Stimulated activated memory B cell treated with anti-CD40 and anti-IgM and Interleukin-4, amounts not matched to agents 10 μg/mL and 1 μg/mL and 100 μg/mL, for 72 hours (primary cell): ENCODE measurements around the gene FAM13A.

Experiments used
- ATAC-seq: fragments of 150-1000 bp; cut with Tn5 transposase; 2 replicates; pipeline ENCODE4 v1.10.0; 2021
- H3K27ac Mint-ChIP-seq: one replicate; pipeline ENCODE4 v1.8.0; 2022; ENCODE audit warnings: mild to moderate bottlenecking, mixed read lengths
- H3K27me3 Mint-ChIP-seq: one replicate; pipeline ENCODE4 v1.8.0; 2022; ENCODE audit warnings: mixed read lengths
- H3K36me3 Mint-ChIP-seq: one replicate; pipeline ENCODE4 v1.8.0; 2022; ENCODE audit warnings: mixed read lengths
- H3K4me1 Mint-ChIP-seq: one replicate; pipeline ENCODE4 v1.8.0; 2022; ENCODE audit warnings: mixed read lengths
- H3K4me3 Mint-ChIP-seq: one replicate; pipeline ENCODE4 v1.8.0; 2022; ENCODE audit warnings: mild to moderate bottlenecking, moderate library complexity, mixed read lengths
- H3K9me3 Mint-ChIP-seq: one replicate; pipeline ENCODE4 v1.8.0; 2022; ENCODE audit warnings: mixed read lengths

The FAM13A gene

GRCh38 chr4:88819818-88820697 is 236.9 kb downstream of the FAM13A start:
- peaks cover 11% of the 10 kb centered on the region for H3K4me1 Mint-ChIP-seq
- H3K27ac Mint-ChIP-seq, result no peak overlapping the region

GRCh38 chr4:88818631-88819470 is 238.1 kb downstream of the FAM13A start:
- H3K4me1 Mint-ChIP-seq, result peaks cover 11% of the 10 kb centered on the region
- H3K27me3 Mint-ChIP-seq, result peaks cover 9% of the 10 kb centered on the region
- no peaks in the 10 kb centered on the region for H3K9me3 Mint-ChIP-seq
- no peak for ATAC-seq
- H3K27ac Mint-ChIP-seq, result no peak overlapping the region
- no peaks in the 10 kb centered on the region for H3K36me3 Mint-ChIP-seq
- no peak overlapping the region for H3K4me3 Mint-ChIP-seq

More at GRCh38 chr4:88819818-88820697, 236.9 kb downstream of the FAM13A start:
- Mint-ChIP-seq H3K36me3 (no peaks in the 10 kb centered on the region), H3K4me3 (no peak overlapping the region), H3K27me3 (no peaks in the 10 kb centered on the region), H3K9me3 (no peaks in the 10 kb centered on the region)
- no peak for ATAC-seq

GRCh38 chr4:88817740-88818139 is 239.2 kb downstream of the FAM13A start:
- no peaks in the 10 kb centered on the region for H3K36me3 Mint-ChIP-seq
- no peaks in the 10 kb centered on the region for H3K9me3 Mint-ChIP-seq
- peaks cover 10% of the 10 kb centered on the region for H3K27me3 Mint-ChIP-seq

GRCh38 chr4:88816360-88816759 is 240.6 kb downstream of the FAM13A start:
- Mint-ChIP-seq H3K27me3 (peaks cover 10% of the 10 kb centered on the region), H3K27ac (no peak overlapping the region), H3K4me3 (no peak overlapping the region), H3K9me3 (no peaks in the 10 kb centered on the region), H3K36me3 (no peaks in the 10 kb centered on the region), H3K4me1 (no peaks in the 10 kb centered on the region)
- ATAC-seq, result no peak

More at GRCh38 chr4:88817740-88818139, 239.2 kb downstream of the FAM13A start:
- H3K4me3 Mint-ChIP-seq, result no peak overlapping the region
- H3K4me1 Mint-ChIP-seq, result peaks cover under 1% of the 10 kb centered on the region
- no peak overlapping the region for H3K27ac Mint-ChIP-seq
- ATAC-seq, result no peak

GRCh38 chr4:88814043-88814617 is 242.9 kb downstream of the FAM13A start:
- H3K27me3 Mint-ChIP-seq, result peaks cover 10% of the 10 kb centered on the region
- H3K36me3 Mint-ChIP-seq, result no peaks in the 10 kb centered on the region
- H3K27ac Mint-ChIP-seq, result no peak overlapping the region
- no peaks in the 10 kb centered on the region for H3K9me3 Mint-ChIP-seq
- no peaks in the 10 kb centered on the region for H3K4me1 Mint-ChIP-seq
- H3K4me3 Mint-ChIP-seq, result no peak overlapping the region
- no peak for ATAC-seq

GRCh38 chr4:88813013-88813412 is 244.0 kb downstream of the FAM13A start:
- Mint-ChIP-seq H3K4me1 (no peaks in the 10 kb centered on the region), H3K36me3 (no peaks in the 10 kb centered on the region), H3K4me3 (no peak overlapping the region), H3K9me3 (no peaks in the 10 kb centered on the region), H3K27me3 (peaks cover 10% of the 10 kb centered on the region), H3K27ac (no peak overlapping the region)
- ATAC-seq, result no peak

- H3K36me3 Mint-ChIP-seq, result no peaks in the 10 kb centered on the region
- no peaks in the 10 kb centered on the region for H3K9me3 Mint-ChIP-seq
- H3K27me3 Mint-ChIP-seq, result peaks cover 10% of the 10 kb centered on the region
- ATAC-seq, result no peak
- H3K4me3 Mint-ChIP-seq, result no peak overlapping the region
- no peak overlapping the region for H3K27ac Mint-ChIP-seq
- H3K4me1 Mint-ChIP-seq, result no peaks in the 10 kb centered on the region
Measured at GRCh38 chr4:88812420-88812819, 244.6 kb downstream of the FAM13A start.

- no peak overlapping the region for H3K4me3 Mint-ChIP-seq
- H3K27me3 Mint-ChIP-seq, result peaks cover 10% of the 10 kb centered on the region
- no peak for ATAC-seq
- H3K4me1 Mint-ChIP-seq, result no peaks in the 10 kb centered on the region
- H3K27ac Mint-ChIP-seq, result no peak overlapping the region
- no peaks in the 10 kb centered on the region for H3K9me3 Mint-ChIP-seq
- H3K36me3 Mint-ChIP-seq, result no peaks in the 10 kb centered on the region
Measured at GRCh38 chr4:88811904-88812303, 245.1 kb downstream of the FAM13A start.

- H3K4me1 Mint-ChIP-seq, result no peaks in the 10 kb centered on the region
- no peaks in the 10 kb centered on the region for H3K9me3 Mint-ChIP-seq
- no peak overlapping the region for H3K4me3 Mint-ChIP-seq
- ATAC-seq, result no peak
- no peak overlapping the region for H3K27ac Mint-ChIP-seq
- H3K36me3 Mint-ChIP-seq, result no peaks in the 10 kb centered on the region
- peaks cover 10% of the 10 kb centered on the region for H3K27me3 Mint-ChIP-seq
Measured at GRCh38 chr4:88810325-88810724, 246.7 kb downstream of the FAM13A start.

GRCh38 chr4:88809576-88810219 is 247.3 kb downstream of the FAM13A start:
- Mint-ChIP-seq H3K27ac (no peak overlapping the region), H3K36me3 (no peaks in the 10 kb centered on the region), H3K9me3 (no peaks in the 10 kb centered on the region), H3K4me1 (no peaks in the 10 kb centered on the region), H3K4me3 (no peak overlapping the region), H3K27me3 (peaks cover 10% of the 10 kb centered on the region)
- ATAC-seq, result no peak

- Mint-ChIP-seq H3K9me3 (no peaks in the 10 kb centered on the region), H3K27ac (no peak overlapping the region), H3K4me1 (no peaks in the 10 kb centered on the region)
Measured at GRCh38 chr4:88809101-88809500, 247.9 kb downstream of the FAM13A start.

GRCh38 chr4:88807499-88807898 is 249.5 kb downstream of the FAM13A start:
- no peak for ATAC-seq
- Mint-ChIP-seq H3K27ac (no peak overlapping the region), H3K27me3 (no peaks in the 10 kb centered on the region), H3K4me3 (no peak overlapping the region), H3K36me3 (no peaks in the 10 kb centered on the region), H3K9me3 (no peaks in the 10 kb centered on the region), H3K4me1 (peaks cover 6% of the 10 kb centered on the region)

More at GRCh38 chr4:88809101-88809500, 247.9 kb downstream of the FAM13A start:
- H3K4me3 Mint-ChIP-seq, result no peak overlapping the region
- peaks cover 4% of the 10 kb centered on the region for H3K27me3 Mint-ChIP-seq
- no peak for ATAC-seq
- H3K36me3 Mint-ChIP-seq, result no peaks in the 10 kb centered on the region

GRCh38 chr4:88804234-88804633 is 252.8 kb downstream of the FAM13A start:
- Mint-ChIP-seq H3K27ac (no peak overlapping the region), H3K4me1 (peaks cover 6% of the 10 kb centered on the region), H3K9me3 (no peaks in the 10 kb centered on the region), H3K27me3 (peaks cover 11% of the 10 kb centered on the region), H3K4me3 (no peak overlapping the region), H3K36me3 (no peaks in the 10 kb centered on the region)
- ATAC-seq, result no peak

GRCh38 chr4:88803600-88804096 is 253.3 kb downstream of the FAM13A start:
- no peak overlapping the region for H3K4me3 Mint-ChIP-seq
- H3K9me3 Mint-ChIP-seq, result no peaks in the 10 kb centered on the region
- ATAC-seq, result peak; percentile 47
- no peaks in the 10 kb centered on the region for H3K36me3 Mint-ChIP-seq
- H3K27me3 Mint-ChIP-seq, result peaks cover 12% of the 10 kb centered on the region
- peaks cover 6% of the 10 kb centered on the region for H3K4me1 Mint-ChIP-seq
- H3K27ac Mint-ChIP-seq, result no peak overlapping the region
